ENCODE data around the gene SLC24A4. TPM values are rescaled to one million over a fixed set of nuclear protein-coding genes. Genes with fewer than 3 reads are reported as not detected.

Gene SLC24A4
- total RNA-seq, 1 donor from 2014 or later, result 1.5 TPM

GRCh38 chr14:92439537-92440344 is 116.8 kb downstream of the SLC24A4 start:
- H3K27me3 ChIP-seq, result no peaks in the 10 kb centered on the region
- TF ChIP-seq POLR2AphosphoS5 (IDR thresholded peaks at IDR 0.05; ENCODE audit: insufficient read depth in 1 of 2, low read depth in 1 of 2), result no peak
- TF ChIP-seq POLR2A (IDR thresholded peaks at IDR 0.05), result no peak
- TF ChIP-seq CTCF (IDR thresholded peaks at IDR 0.05), result no peak
- H3K27ac ChIP-seq, result no peak overlapping the region
- intact Hi-C loops (cut with DNase I), result no loop called here
- no peaks in the 10 kb centered on the region for H3K36me3 ChIP-seq
- no peaks in the 10 kb centered on the region for H3K9me3 ChIP-seq
- H3K4me1 ChIP-seq, result no peaks in the 10 kb centered on the region
- no peak overlapping the region for H3K4me3 ChIP-seq
- no peak for DNase-seq (ENCODE audit: extremely low spot score in 2 of 2)

- Histone ChIP-seq H3K27ac (no peak overlapping the region), H3K9me3 (no peaks in the 10 kb centered on the region), H3K4me3 (no peak overlapping the region), H3K4me1 (no peaks in the 10 kb centered on the region), H3K27me3 (no peaks in the 10 kb centered on the region), H3K36me3 (no peaks in the 10 kb centered on the region)
- TF ChIP-seq POLR2AphosphoS5 (IDR thresholded peaks at IDR 0.05; ENCODE audit: insufficient read depth in 1 of 2, low read depth in 1 of 2), result no peak
- TF ChIP-seq CTCF (IDR thresholded peaks at IDR 0.05), result no peak
- no peak for TF ChIP-seq POLR2A (IDR thresholded peaks at IDR 0.05)
- peak in 1 of 2 donors; percentile 95 for DNase-seq (ENCODE audit: extremely low spot score in 2 of 2)
- intact Hi-C loops (cut with DNase I), result no loop called here
These were observed 117.5 kb downstream of the SLC24A4 start for GRCh38 chr14:92440345-92441003.

DNA sequence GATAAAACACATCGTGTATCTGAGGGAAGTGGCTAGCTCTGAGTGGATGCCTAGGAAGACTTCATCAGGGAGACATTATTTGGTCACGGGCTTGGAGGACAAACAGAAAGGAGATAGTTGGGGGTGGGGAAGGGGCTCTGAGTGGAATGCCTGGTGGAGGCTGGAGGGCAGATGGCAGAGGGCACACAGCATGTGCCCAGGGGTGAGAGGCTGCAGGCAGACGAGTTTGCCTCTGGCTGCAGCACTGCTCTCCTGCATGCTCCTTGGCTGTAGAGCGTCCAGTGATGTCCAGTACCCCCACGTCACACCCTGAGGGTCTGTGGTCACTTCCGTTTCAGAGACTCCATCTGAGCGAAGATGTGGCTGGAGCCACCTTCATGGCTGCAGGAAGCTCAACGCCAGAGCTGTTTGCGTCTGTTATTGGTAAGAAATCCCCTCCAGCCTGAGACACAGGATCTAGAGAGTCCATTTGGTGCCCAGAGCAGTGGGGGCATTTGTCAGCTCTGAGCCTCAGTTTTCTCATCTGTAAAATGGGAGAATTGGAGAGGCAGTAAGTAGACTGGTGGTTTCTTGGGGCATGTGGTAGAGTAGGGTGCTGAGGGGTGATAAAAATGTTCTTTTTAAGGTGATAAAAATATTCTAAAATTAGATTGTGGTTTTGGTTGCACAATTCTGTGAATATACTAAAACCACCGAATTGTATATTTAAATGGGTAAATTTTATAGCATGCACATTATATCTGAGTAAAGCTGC is 119.0 kb downstream of the SLC24A4 start:
- Histone ChIP-seq H3K4me1 (no peaks in the 10 kb centered on the region), H3K4me3 (no peak overlapping the region), H3K27ac (no peak overlapping the region), H3K9me3 (no peaks in the 10 kb centered on the region), H3K36me3 (no peaks in the 10 kb centered on the region), H3K27me3 (no peaks in the 10 kb centered on the region)
- DNase-seq (ENCODE audit: extremely low spot score in 2 of 2), result no peak
- intact Hi-C loops (cut with DNase I), result no loop called here
- no peak for TF ChIP-seq POLR2A (IDR thresholded peaks at IDR 0.05)
- no peak for TF ChIP-seq CTCF (IDR thresholded peaks at IDR 0.05)
- TF ChIP-seq POLR2AphosphoS5 (IDR thresholded peaks at IDR 0.05; ENCODE audit: insufficient read depth in 1 of 2, low read depth in 1 of 2), result no peak

- H3K4me1 ChIP-seq, result no peaks in the 10 kb centered on the region
- intact Hi-C loops (cut with DNase I), result no loop called here
- no peak for DNase-seq (ENCODE audit: extremely low spot score in 2 of 2)
- TF ChIP-seq CTCF (IDR thresholded peaks at IDR 0.05) (no peak), POLR2A (IDR thresholded peaks at IDR 0.05) (no peak), POLR2AphosphoS5 (IDR thresholded peaks at IDR 0.05; ENCODE audit: insufficient read depth in 1 of 2, low read depth in 1 of 2) (no peak)
- H3K27ac ChIP-seq, result no peak overlapping the region
- H3K36me3 ChIP-seq, result no peaks in the 10 kb centered on the region
- no peaks in the 10 kb centered on the region for H3K27me3 ChIP-seq
- no peak overlapping the region for H3K4me3 ChIP-seq
- H3K9me3 ChIP-seq, result no peaks in the 10 kb centered on the region
These were observed 120.2 kb downstream of the SLC24A4 start for GRCh38 chr14:92443167-92443566.

Measured in vagina (tissue), 2 donors.